ENCODE measurements around the gene CRX. TPM values are rescaled to one million over a fixed set of nuclear protein-coding genes. Genes with fewer than 3 reads are reported as not detected.

The CRX gene
- total and polyA plus RNA-seq, 7 donors, result 0.60 to 1.2 TPM; not detected in 5

GRCh38 chr19:47819858-47820257 is 1.9 kb upstream of the CRX start:
- intact Hi-C loops (cut with DNase I), result no loop called here
- Histone ChIP-seq H3K4me1 (no peaks in the 10 kb centered on the region), H3K4me3 (no peak overlapping the region), H3K9me3 (no peaks in the 10 kb centered on the region), H3K27me3 (peaks cover 0 to 44% (median 0%) of the 10 kb centered on the region in 3 donors), H3K36me3 (no peaks in the 10 kb centered on the region), H3K27ac (no peak overlapping the region)
- 4 to 9% methylated on average over 10 of the region's 10 CpGs for WGBS, 2 donors
- TF ChIP-seq EP300 (IDR thresholded peaks at IDR 0.05) (no peak), POLR2A (IDR thresholded peaks at IDR 0.05) (no peak), POLR2AphosphoS5 (IDR thresholded peaks at IDR 0.05) (no peak), CTCF (IDR thresholded peaks at IDR 0.05) (no peak)
- no peak for DNase-seq

GRCh38 chr19:47820410-47820809 is 1.3 kb upstream of the CRX start:
- DNase-seq, result no peak
- Histone ChIP-seq H3K27ac (no peak overlapping the region), H3K4me1 (no peaks in the 10 kb centered on the region), H3K9me3 (no peaks in the 10 kb centered on the region), H3K27me3 (peaks cover 0 to 44% (median 0%) of the 10 kb centered on the region in 3 donors), H3K36me3 (no peaks in the 10 kb centered on the region), H3K4me3 (no peak overlapping the region)
- 54 to 72% methylated on average over 2 of the region's 2 CpGs for WGBS, 2 donors
- TF ChIP-seq CTCF (IDR thresholded peaks at IDR 0.05), result no peak
- no peak for TF ChIP-seq EP300 (IDR thresholded peaks at IDR 0.05)
- TF ChIP-seq POLR2A (IDR thresholded peaks at IDR 0.05), result no peak
- no peak for TF ChIP-seq POLR2AphosphoS5 (IDR thresholded peaks at IDR 0.05)
- intact Hi-C loops (cut with DNase I), result no loop called here

GRCh38 chr19:47824396-47824795 is 2.7 kb downstream of the CRX start:
- Histone ChIP-seq H3K4me1 (no peaks in the 10 kb centered on the region), H3K27me3 (peaks cover 0 to 33% (median 0%) of the 10 kb centered on the region in 3 donors), H3K27ac (no peak overlapping the region), H3K4me3 (no peak overlapping the region), H3K36me3 (no peaks in the 10 kb centered on the region), H3K9me3 (peaks cover 0 to 3% (median 0%) of the 10 kb centered on the region in 4 donors)
- no peak for DNase-seq
- WGBS, 2 donors, result 78 to 83% methylated on average over 6 of the region's 6 CpGs
- TF ChIP-seq POLR2A (IDR thresholded peaks at IDR 0.05) (no peak), POLR2AphosphoS5 (IDR thresholded peaks at IDR 0.05) (no peak)
- intact Hi-C loops (cut with DNase I), result no loop called here

- TF ChIP-seq CTCF (IDR thresholded peaks at IDR 0.05) (no peak), EP300 (IDR thresholded peaks at IDR 0.05) (no peak), POLR2A (IDR thresholded peaks at IDR 0.05) (no peak), POLR2AphosphoS5 (IDR thresholded peaks at IDR 0.05) (no peak)
- Histone ChIP-seq H3K4me1 (no peaks in the 10 kb centered on the region), H3K9me3 (peaks cover 0 to 3% (median 0%) of the 10 kb centered on the region in 4 donors), H3K4me3 (no peak overlapping the region), H3K27me3 (peaks cover 0 to 12% (median 0%) of the 10 kb centered on the region in 3 donors), H3K27ac (no peak overlapping the region), H3K36me3 (no peaks in the 10 kb centered on the region)
- no peak for DNase-seq
- intact Hi-C loops (cut with DNase I), result no loop called here
- WGBS, 2 donors, result 91% methylated on average over 6 of the region's 6 CpGs
These were observed 5.1 kb downstream of the CRX start for GRCh38 chr19:47826800-47827199.

GRCh38 chr19:47832723-47833122 is 11.0 kb downstream of the CRX start:
- intact Hi-C loops (cut with DNase I), result no loop called here
- Histone ChIP-seq H3K27me3 (peaks cover 0 to 5% (median 0%) of the 10 kb centered on the region in 3 donors), H3K4me1 (no peaks in the 10 kb centered on the region), H3K36me3 (no peaks in the 10 kb centered on the region), H3K4me3 (no peak overlapping the region), H3K9me3 (no peaks in the 10 kb centered on the region), H3K27ac (no peak overlapping the region)
- no peak for DNase-seq
- 79 to 88% methylated on average over 4 of the region's 4 CpGs for WGBS, 2 donors
- TF ChIP-seq POLR2AphosphoS5 (IDR thresholded peaks at IDR 0.05) (no peak), EP300 (IDR thresholded peaks at IDR 0.05) (no peak), POLR2A (IDR thresholded peaks at IDR 0.05) (no peak), CTCF (IDR thresholded peaks at IDR 0.05) (no peak)

Measured in sigmoid colon (tissue), 7 donors.